Testis (tissue), 2 donors: Measurements from ENCODE around the gene UPK2.

Source experiments
- CTCF ChIP-seq, 3 experiments: fragments of 450-650 bp in 2 of 3; fragments of 200-600 bp in 1 of 3; sonication (generic) in 1 of 3; IDR thresholded peaks; one replicate each; pipeline ENCODE4 v1.5.1; 2016 to 2019; ENCODE audit warnings: antibody characterized with exemption in 3 of 3, mild to moderate bottlenecking in 2 of 3, moderate library complexity in 1 of 3
- POLR2A ChIP-seq: fragments of 450-650 bp; IDR thresholded peaks from one replicate; pipeline ENCODE4 v1.6.1; 2017; ENCODE audit warnings: antibody characterized with exemption, mild to moderate bottlenecking, moderate library complexity

- no peak for TF ChIP-seq CTCF (IDR thresholded peaks at IDR 0.05)
- no peak for TF ChIP-seq POLR2A
These were observed 16.0 kb upstream of the UPK2 start for GRCh38 chr11:118939953-118940598.
